GM12878 (cell line): Measurements from ENCODE around the gene OPN1SW. TPM values are rescaled to one million over a fixed set of nuclear protein-coding genes. Genes with fewer than 3 reads are reported as not detected.

Experiments used
- ATAC-seq: fragments of 200-7000 bp; cut with Tn5 transposase; 3 replicates; pipeline ENCODE4 v1.9.1; 2020; ENCODE audit warnings: mild to moderate bottlenecking, moderate library complexity
- BruUV-seq: library from RNA; stranded (reverse); fragments of 400-500 nt; replicated peaks from 2 replicates; lab custom pipeline; 2021; lab: Mats Ljungman, UMichigan
- CTCF ChIA-PET: fragments of 300-600 bp; sonication (Branson Sonifier 250); formaldehyde crosslinking; extraction: SDS; loops from one replicate; lab custom pipeline; 2021; ENCODE audit warnings: inconsistent platforms; lab: Yijun Ruan, JAX
- POLR2A ChIA-PET: fragments of 350-600 bp; formaldehyde crosslinking; extraction: SDS; loops from one replicate; lab custom pipeline; 2021; ENCODE audit warnings: inconsistent platforms; lab: Charles Lee
- RAD21 ChIA-PET: fragments of 300-600 bp; sonication (Branson Sonifier 250); formaldehyde crosslinking; loops from one replicate; lab custom pipeline; 2023; ENCODE audit warnings: antibody characterized with exemption; ENCODE audit not compliant: unreplicated experiment; lab: Charles Lee
- SMC1A ChIA-PET: fragments of 300-600 bp; sonication (Branson Sonifier 250); formaldehyde crosslinking; loops from one replicate; lab custom pipeline; 2023; ENCODE audit not compliant: unreplicated experiment, uncharacterized antibody; lab: Charles Lee
- DNase-seq: peaks from one replicate; pipeline ENCODE4 v3.0.0-alpha.2; 2011; ENCODE audit warnings: low read depth, low spot score
- FAIRE-seq: peaks from 3 replicates; lab custom pipeline; 2011; peaks lifted over from hg19 to GRCh38; lab: Jason Lieb, UNC
- H2AFZ ChIP-seq: 2 replicates; pipeline ENCODE4 v1.6.0; 2011; ENCODE audit warnings: low read depth, low read length, control low read depth; ENCODE audit not compliant: control insufficient read depth
- H3K27ac ChIP-seq: 2 replicates; pipeline ENCODE4 v1.5.1; 2011; ENCODE audit warnings: control low read depth; ENCODE audit not compliant: control insufficient read depth, insufficient read depth
- H3K27me3 ChIP-seq, 2 experiments: replicated peaks in 1 of 2; 2 replicates each; pipeline versions ENCODE4 v1.6.0 to v1.6.1; 2011; ENCODE audit warnings: low read length in 1 of 2; ENCODE audit not compliant: control insufficient read depth in 2 of 2, insufficient read depth in 2 of 2
- H3K36me3 ChIP-seq, 2 experiments: 2 replicates each; pipeline ENCODE4 v1.5.1; 2011; ENCODE audit warnings: low read length in 1 of 2; ENCODE audit not compliant: control insufficient read depth in 2 of 2, insufficient read depth in 2 of 2
- H3K4me1 ChIP-seq: 2 replicates; pipeline ENCODE4 v1.6.1; 2011; ENCODE audit warnings: mild to moderate bottlenecking, low read length, moderate library complexity, mixed read lengths; ENCODE audit not compliant: control insufficient read depth, insufficient read depth
- H3K4me2 ChIP-seq: 2 replicates; pipeline ENCODE4 v1.6.0; 2011; ENCODE audit warnings: control low read depth; ENCODE audit not compliant: control insufficient read depth, insufficient read depth
- H3K4me3 ChIP-seq: fragments of 200-600 bp; sonication (generic); 2 replicates; pipeline ENCODE4 v1.5.1; 2016
- H3K79me2 ChIP-seq: 2 replicates; pipeline ENCODE4 v1.6.0; 2011; ENCODE audit warnings: low read length; ENCODE audit not compliant: control insufficient read depth, insufficient read depth
- H3K9ac ChIP-seq: 2 replicates; pipeline ENCODE4 v1.8.0; 2011; ENCODE audit warnings: low read length, control low read depth, mixed read lengths; ENCODE audit not compliant: control insufficient read depth, insufficient read depth
- H3K9me3 ChIP-seq: replicated peaks from 3 replicates; pipeline ENCODE4 v1.5.1; 2011; ENCODE audit warnings: mild to moderate bottlenecking, low read length; ENCODE audit not compliant: control insufficient read depth, insufficient read depth
- H4K20me1 ChIP-seq: 2 replicates; pipeline ENCODE4 v1.6.0; 2011; ENCODE audit not compliant: control insufficient read depth, insufficient read depth
- HCFC1 ChIP-seq: fragments of 150-350 bp; IDR thresholded peaks from 2 replicates; pipeline ENCODE4 v1.6.1; 2014; ENCODE audit warnings: low read length
- RUNX3 ChIP-seq: IDR thresholded peaks from 2 replicates; pipeline ENCODE4 v1.6.1; 2012; ENCODE audit warnings: low read length, inconsistent platforms
- SIN3A ChIP-seq: IDR thresholded peaks from 2 replicates; pipeline ENCODE4 v1.6.1; 2012; ENCODE audit warnings: low read depth, low read length, improper control_type of control experiment
- SMAD1 ChIP-seq: fragments of 450-650 bp; IDR thresholded peaks from 2 replicates; pipeline ENCODE4 v1.6.1; 2018; ENCODE audit warnings: mild to moderate bottlenecking, low read depth; ENCODE audit not compliant: partially characterized antibody
- SMC3 ChIP-seq: IDR thresholded peaks from 2 replicates; pipeline ENCODE4 v1.6.1; 2011; ENCODE audit warnings: low read length, improper control_type of control experiment, borderline replicate concordance
- SPI1 ChIP-seq: IDR thresholded peaks from 2 replicates; pipeline ENCODE4 v1.6.1; 2011; ENCODE audit warnings: low read depth, mild to moderate bottlenecking, low read length, moderate library complexity, borderline replicate concordance; ENCODE audit not compliant: insufficient read depth
- TAF1 ChIP-seq: IDR thresholded peaks from 2 replicates; pipeline ENCODE4 v1.6.1; 2011; ENCODE audit warnings: mild to moderate bottlenecking, low read depth, low read length, borderline replicate concordance
- WGBS: methylation state at CpG from one replicate; pipeline ENCODE4 v1.1.6; 2016; ENCODE audit warnings: low lambda C conversion rate; ENCODE audit not compliant: insufficient replicate concordance, insufficient coverage; ENCODE audit errors: missing lambda C conversion rate; 5-methylcytosine and 5-hydroxymethylcytosine counted together
- in situ Hi-C: fragments of 300-500 bp; cut with MboI; formaldehyde crosslinking; loops from 9 replicates; pipeline ENCODE4 v1.14.3; 2018; ENCODE audit warnings: mixed read lengths
- intact Hi-C: fragments of 100-400 bp; cut with micrococcal nuclease; formaldehyde crosslinking; loops from one replicate; pipeline ENCODE4 v1.14.2; 2022; ENCODE audit not compliant: unreplicated experiment
- polyA plus RNA-seq, 11 experiments: library from polyadenylated mRNA; depleted of rRNA in 4 of 11; unstranded in 6 of 11; stranded (reverse) in 5 of 11; fragments of >200 nt; fragmentation: Nextera tagmentation in 4 of 11; fragmentation: Illumina TruSeq in 1 of 11; extraction: Ambion mirVana in 4 of 11; extraction: Trizol in 1 of 11; gene quantifications; 1 replicate in 1 of 11; 2 replicates in 10 of 11; pipeline versions ENCODE4 v1.2.1 to v1.2.3, GENCODE V29; 2011 to 2016; ENCODE audit warnings: inconsistent platforms in 2 of 11, missing spikeins in 2 of 11, low read depth in 1 of 11
- total RNA-seq, 4 experiments: library from RNA; depleted of rRNA in 3 of 4; stranded (reverse); fragments of >200 nt in 3 of 4; fragmentation: Illumina TruSeq in 1 of 4; extraction: Trizol in 1 of 4; gene quantifications; 2 replicates each; pipeline versions ENCODE4 v1.2.1 to v1.2.3, GENCODE V29; 2013 to 2021
- TF ChIP-seq, protein P1 (sequence below): IDR thresholded peaks from 2 replicates; pipeline ENCODE4 v1.6.1; 2011; ENCODE audit warnings: mild to moderate bottlenecking, low read depth, low read length, moderate library complexity; ENCODE audit not compliant: insufficient replicate concordance
- TF ChIP-seq, protein P2 (sequence below): fragments of 450-650 bp; IDR thresholded peaks from 2 replicates; pipeline ENCODE4 v1.6.1; 2014; ENCODE audit warnings: mild to moderate bottlenecking

The OPN1SW gene
- total and polyA plus RNA-seq, 10 of the 15 experiments (the other 5 are each of a cell fraction or from before 2014, with no cell fraction given) = 0.11 to 0.35 (median 0.19) TPM; not detected in 6

DNA sequence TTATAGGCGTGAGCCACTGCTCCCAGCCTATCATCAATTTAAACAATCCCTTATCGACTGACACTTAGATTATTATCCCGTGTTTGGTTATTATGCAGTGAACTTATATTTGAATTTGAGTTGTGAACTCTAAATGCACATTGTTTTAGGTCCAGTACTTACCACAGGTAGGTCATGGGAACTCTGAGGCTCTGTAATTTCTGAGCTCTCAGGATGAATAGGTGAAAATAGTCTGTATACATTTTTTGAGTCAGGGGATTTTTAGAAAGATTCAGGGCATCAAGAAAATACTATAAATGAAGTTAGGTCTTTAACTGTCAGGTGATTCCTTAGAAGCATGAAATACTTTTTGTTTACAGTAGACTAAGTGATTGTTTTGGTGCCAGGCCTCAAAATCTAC is 25.0 kb upstream of the OPN1SW start (continued):
- TF ChIP-seq, protein P1, sequence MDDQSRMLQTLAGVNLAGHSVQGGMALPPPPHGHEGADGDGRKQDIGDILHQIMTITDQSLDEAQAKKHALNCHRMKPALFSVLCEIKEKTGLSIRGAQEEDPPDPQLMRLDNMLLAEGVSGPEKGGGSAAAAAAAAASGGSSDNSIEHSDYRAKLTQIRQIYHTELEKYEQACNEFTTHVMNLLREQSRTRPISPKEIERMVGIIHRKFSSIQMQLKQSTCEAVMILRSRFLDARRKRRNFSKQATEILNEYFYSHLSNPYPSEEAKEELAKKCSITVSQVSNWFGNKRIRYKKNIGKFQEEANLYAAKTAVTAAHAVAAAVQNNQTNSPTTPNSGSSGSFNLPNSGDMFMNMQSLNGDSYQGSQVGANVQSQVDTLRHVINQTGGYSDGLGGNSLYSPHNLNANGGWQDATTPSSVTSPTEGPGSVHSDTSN = no peak
- TF ChIP-seq SMC3 = no peak
- TF ChIP-seq, protein P2, sequence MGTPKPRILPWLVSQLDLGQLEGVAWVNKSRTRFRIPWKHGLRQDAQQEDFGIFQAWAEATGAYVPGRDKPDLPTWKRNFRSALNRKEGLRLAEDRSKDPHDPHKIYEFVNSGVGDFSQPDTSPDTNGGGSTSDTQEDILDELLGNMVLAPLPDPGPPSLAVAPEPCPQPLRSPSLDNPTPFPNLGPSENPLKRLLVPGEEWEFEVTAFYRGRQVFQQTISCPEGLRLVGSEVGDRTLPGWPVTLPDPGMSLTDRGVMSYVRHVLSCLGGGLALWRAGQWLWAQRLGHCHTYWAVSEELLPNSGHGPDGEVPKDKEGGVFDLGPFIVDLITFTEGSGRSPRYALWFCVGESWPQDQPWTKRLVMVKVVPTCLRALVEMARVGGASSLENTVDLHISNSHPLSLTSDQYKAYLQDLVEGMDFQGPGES = no peak
- no peak for TF ChIP-seq HCFC1
- TF ChIP-seq SMAD1 = no peak
- no peak for TF ChIP-seq TAF1
- TF ChIP-seq RUNX3 = peak; percentile 50; the same call in 1 of the 2 replicates
- TF ChIP-seq, all 136 proteins: peak for 3

DNA sequence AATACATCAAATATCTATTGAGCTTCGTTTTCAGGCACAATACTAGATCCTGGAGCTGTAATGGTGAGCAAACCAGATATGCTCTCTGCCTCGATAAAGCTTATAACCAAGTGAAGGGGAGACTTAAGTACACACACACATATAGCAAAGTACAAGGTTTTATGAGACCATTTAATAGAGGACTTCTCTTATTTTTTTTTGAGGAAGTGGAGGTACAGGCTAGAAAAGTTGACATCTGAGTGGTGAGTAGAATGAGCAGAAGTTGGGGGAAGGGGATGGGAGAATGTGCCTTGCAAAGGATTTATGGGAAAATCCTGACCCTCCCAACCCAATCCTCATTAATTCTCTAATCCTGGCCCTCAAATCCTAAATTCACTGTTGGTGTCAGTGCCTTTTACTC is 23.9 kb upstream of the OPN1SW start:
- Histone ChIP-seq H3K79me2 (no peaks in the 10 kb centered on the region), H4K20me1 (no peaks in the 10 kb centered on the region), H3K27ac (no peak overlapping the region), H3K4me3 (no peak overlapping the region), H2AFZ (no peak overlapping the region), H3K4me1 (no peaks in the 10 kb centered on the region), H3K4me2 (no peak overlapping the region), H3K36me3 (no peaks in the 10 kb centered on the region), H3K27me3 (no peaks in the 10 kb centered on the region), H3K9ac (no peak overlapping the region), H3K9me3 (no peaks in the 10 kb centered on the region)
- 55% methylated on average over 2 of the region's 2 CpGs for WGBS
- ATAC-seq (no peak), FAIRE-seq (no peak), DNase-seq (no peak)
- ChIA-PET POLR2A (no interaction called here), CTCF (interaction anchor here (0.7 kb wide), 1 partner anchor 12 kb away, joined by 3 read pairs; no protein-coding TSS in a partner anchor), RAD21 (interaction anchor here (0.7 kb wide), 1 partner anchor 119 kb away, joined by 3 read pairs; no protein-coding TSS in a partner anchor), SMC1A (interaction anchor here (1.0 to 1.5 kb wide), 2 partner anchors 10 to 68 kb away, joined by 3 read pairs; no protein-coding TSS in a partner anchor)
- in situ Hi-C loops = no loop called here
- TF ChIP-seq SIN3A (no peak), SPI1 (0 out of 2 replicates have a peak, but pooled peaks have one; percentile 31)
- no TSS peak for BruUV-seq
- intact Hi-C loops = no loop called here
